ENCODE data around the gene OSBPL5. TPM values are rescaled to one million over a fixed set of nuclear protein-coding genes. Genes with fewer than 3 reads are reported as not detected.
A peak's percentile ranks its signal among the peaks of the same experiment; 100 is the strongest.
"Not testable (repeated sequence)": the region's sequence is repeated elsewhere in the genome, so short reads cannot be mapped to it uniquely, and the experiment has no call there.

Gene OSBPL5
- total RNA-seq, 1 donor from 2014 or later: 92.0 TPM

DNA sequence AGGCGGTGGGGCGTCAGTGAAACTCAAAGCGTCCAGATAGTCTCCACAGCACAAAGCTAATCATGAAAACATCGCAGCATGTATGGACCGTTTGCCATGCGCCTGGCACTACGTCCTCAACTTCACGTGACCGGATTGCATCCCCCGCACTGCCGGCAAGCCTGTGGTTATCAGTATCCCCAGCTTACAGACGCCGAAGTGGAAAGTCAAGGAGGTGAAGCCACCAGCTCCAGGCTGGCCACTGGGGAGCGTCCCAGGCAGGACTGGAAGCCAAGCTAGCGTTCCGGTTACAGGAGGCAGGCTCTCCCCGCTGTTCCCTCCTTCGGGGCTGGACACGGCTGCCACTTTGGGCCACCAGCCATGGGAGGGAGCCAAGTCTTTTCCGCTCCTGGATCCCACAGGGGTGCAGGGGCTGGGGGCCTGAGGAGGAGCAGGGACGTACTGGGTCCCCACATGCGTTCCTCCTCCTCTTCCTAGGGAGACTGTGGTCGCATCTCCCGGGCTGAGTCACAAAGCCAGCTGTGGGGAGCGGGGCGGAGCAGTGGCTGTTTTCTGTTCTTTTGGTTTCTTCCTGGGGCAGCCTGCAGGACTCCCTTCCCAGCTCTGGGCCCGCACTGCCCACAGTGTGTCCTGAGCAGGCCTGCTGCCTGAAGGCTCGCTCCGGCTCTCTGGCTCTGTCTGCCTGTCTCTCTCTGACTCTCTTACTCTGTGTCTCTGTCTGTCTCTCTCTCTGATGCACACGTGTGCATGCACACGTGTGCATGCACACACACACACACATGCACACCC, 4.3 kb upstream of the OSBPL5 start:
- Histone ChIP-seq H3K27ac (peak overlapping the region; percentile 66 to 91), H3K9me3 (no peaks in the 10 kb centered on the region), H3K36me3 (no peaks in the 10 kb centered on the region), H3K4me1 (peaks cover 9 to 22% of the 10 kb centered on the region in 2 donors), H3K27me3 (no peaks in the 10 kb centered on the region), H3K4me3 (peak overlapping the region; percentile 37 to 64)
- TF ChIP-seq, protein P1, sequence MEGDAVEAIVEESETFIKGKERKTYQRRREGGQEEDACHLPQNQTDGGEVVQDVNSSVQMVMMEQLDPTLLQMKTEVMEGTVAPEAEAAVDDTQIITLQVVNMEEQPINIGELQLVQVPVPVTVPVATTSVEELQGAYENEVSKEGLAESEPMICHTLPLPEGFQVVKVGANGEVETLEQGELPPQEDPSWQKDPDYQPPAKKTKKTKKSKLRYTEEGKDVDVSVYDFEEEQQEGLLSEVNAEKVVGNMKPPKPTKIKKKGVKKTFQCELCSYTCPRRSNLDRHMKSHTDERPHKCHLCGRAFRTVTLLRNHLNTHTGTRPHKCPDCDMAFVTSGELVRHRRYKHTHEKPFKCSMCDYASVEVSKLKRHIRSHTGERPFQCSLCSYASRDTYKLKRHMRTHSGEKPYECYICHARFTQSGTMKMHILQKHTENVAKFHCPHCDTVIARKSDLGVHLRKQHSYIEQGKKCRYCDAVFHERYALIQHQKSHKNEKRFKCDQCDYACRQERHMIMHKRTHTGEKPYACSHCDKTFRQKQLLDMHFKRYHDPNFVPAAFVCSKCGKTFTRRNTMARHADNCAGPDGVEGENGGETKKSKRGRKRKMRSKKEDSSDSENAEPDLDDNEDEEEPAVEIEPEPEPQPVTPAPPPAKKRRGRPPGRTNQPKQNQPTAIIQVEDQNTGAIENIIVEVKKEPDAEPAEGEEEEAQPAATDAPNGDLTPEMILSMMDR (IDR thresholded peaks at IDR 0.05): peak in 1 of 3 experiments; percentile 25
- intact Hi-C loops (cut with DNase I): loop anchor here (5.0 kb wide), 2 partner anchors 48 to 208 kb away; partner anchors contain the start of genes MRGPRG and ZNF195
- DNase-seq (ENCODE audit: low spot score in 2 of 2): no peak

DNA sequence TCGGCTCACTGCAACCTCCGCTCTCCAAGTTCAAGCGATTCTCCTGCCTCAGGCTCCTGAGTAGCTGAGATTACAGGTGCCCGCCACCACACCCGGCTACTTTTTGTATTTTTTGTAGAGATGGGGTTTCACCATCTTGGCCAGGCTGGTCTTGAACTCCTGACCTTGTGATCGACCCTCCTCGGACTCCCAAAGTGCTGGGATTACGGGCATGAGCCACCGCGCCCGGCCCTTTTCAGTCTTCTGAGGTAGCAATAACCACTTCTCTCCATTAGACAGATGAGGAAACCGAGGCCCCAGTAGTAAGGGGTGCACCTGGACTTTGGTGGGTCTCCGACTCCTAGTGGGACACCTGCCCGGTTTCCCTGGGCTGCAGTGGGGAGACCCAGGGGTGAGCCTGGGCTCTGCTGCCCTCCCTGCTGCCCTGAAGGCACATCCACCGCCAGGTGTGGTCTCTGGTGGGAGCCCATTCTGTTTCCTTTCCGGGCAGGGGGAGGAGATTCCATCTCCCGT, 3.7 kb upstream of the OSBPL5 start:
- DNase-seq (ENCODE audit: low spot score in 2 of 2); H3K9me3 ChIP-seq; H3K27me3 ChIP-seq; H3K36me3 ChIP-seq: not testable (repeated sequence)
- Histone ChIP-seq H3K4me1 (peaks cover 9 to 24% of the 10 kb centered on the region in 2 donors), H3K4me3 (peak overlapping the region; percentile 37 to 64), H3K27ac (peak overlapping the region; percentile 66 to 91)
- intact Hi-C loops (cut with DNase I): loop anchor here (5.0 kb wide), 1 partner anchor 209 kb away; the partner anchor contains the start of gene ZNF195

DNA sequence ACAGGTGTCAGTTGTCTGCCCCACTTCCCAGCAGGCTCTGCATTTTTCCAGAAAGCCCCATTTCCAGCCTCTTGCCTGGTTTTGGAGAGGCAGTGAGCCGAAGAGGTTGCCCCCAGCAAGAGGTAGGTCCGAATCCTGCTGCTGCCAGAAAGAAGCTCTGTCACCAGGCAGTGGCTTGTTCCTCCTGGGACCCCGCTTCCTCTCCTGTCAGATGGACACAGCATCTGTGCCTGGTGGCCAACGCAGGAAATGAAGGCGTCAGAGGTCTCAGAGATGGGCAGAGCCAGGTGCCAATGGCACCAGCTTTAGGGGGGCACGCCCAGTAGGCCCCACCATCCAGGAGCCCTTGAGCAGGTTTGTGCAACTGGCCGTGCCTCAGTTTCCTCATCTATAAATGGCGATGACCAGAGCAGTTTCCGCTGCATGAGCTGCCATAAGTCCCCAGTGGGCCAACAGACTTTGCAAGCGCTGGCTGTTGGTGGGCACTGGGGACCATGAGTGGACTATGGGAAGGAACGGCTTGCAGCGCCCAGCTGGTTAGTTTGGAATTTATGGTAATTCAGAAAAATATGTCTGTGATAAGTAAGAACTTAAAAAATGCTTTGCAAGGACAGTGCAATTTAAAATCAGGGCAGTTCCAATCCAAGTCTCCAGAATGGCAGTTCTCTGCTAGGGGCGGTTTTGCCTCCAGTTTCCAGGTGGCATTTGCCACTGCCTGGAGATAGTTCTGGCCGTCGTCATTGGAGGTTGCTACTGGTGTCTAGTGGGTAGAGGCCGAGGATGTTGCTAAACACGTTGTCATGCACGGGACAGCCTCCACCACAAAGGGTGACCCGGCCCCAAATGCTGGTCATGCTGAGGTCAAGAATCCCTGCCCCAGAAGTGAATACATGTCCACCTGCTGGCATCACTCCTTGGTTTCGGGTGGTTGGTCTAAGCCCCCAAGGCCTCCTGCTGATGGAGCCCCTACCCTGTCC, 2.3 kb upstream of the OSBPL5 start:
- Histone ChIP-seq H3K4me3 (no peak overlapping the region), H3K27me3 (no peaks in the 10 kb centered on the region), H3K36me3 (no peaks in the 10 kb centered on the region), H3K27ac (no peak overlapping the region), H3K9me3 (no peaks in the 10 kb centered on the region), H3K4me1 (peaks cover 12 to 38% of the 10 kb centered on the region in 2 donors)
- no peak for DNase-seq (ENCODE audit: low spot score in 2 of 2)
- intact Hi-C loops (cut with DNase I): loop anchor here (5.0 kb wide), 1 partner anchor 210 kb away; the partner anchor contains the start of gene ZNF195
- TF ChIP-seq, protein P1 (IDR thresholded peaks at IDR 0.05): no peak

DNA sequence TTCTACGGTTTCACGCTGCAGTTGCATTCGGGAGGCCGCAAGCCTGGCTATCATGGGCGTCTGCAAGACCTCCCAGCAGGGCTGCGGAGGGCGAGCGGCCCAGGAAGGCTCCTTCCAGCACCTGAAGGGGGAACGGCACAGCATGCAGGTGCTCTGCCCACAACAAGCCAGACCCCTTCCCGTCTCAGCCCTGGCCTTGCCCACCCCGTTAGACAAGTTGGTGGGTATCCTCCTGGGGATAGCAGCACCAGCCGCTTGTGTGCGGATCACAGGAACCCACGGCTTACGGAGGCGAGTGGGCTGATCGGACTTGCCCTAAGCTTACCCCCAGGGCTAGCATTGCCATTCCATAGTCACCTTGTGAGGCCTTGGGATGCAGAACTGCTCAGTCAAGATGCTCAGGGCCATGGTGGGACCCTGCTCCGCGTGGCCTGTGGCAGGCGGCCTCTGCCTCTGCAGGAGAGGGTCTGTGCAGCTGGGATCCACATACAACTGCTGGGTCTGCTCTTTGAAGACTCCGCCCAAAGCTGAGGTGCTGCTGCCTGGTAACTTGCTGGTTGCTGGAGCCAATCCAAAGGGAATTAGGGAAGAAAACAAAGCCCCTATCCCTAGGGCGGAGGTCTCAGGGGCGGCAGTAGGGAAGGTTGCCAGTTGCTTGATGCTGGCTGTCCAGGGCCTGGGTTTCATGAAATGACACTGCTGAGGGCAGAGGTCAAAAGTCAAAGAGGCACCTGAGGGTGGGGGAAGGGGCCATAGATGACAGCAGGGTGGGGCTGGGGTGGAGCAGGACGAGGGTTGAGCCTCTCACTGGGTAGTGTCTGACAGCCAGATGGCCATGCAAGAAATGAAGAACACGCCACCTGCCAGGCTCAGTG, 1.4 kb upstream of the OSBPL5 start:
- intact Hi-C loops (cut with DNase I): loop anchor here (5.0 kb wide), 1 partner anchor 211 kb away; the partner anchor contains the start of gene ZNF195

DNA sequence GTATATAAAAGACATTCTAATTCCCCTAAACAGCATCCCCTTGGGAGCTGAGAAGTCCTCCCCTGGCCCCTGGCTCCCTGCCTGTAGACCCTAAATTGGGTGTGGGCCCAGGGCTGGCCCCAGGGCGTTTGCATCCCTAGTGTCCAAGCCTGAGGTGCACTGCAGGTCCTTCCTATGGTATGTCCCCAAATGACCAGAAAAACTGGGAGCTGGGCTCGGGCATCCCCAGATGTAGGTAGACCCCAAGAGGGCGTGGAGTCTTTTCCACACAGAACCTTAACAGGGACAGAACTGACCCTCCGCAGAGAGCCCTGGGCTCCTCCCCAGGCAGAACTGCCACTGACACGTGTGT, 782 bp upstream of the OSBPL5 start:
- H3K4me1 ChIP-seq: peaks cover 24 to 49% of the 10 kb centered on the region in 2 donors
- H3K4me3 ChIP-seq: peak overlapping the region in 1 of 2 donors; percentile 86
- H3K9me3 ChIP-seq: no peaks in the 10 kb centered on the region
- H3K27me3 ChIP-seq: no peaks in the 10 kb centered on the region
- no peak overlapping the region for H3K27ac ChIP-seq
- DNase-seq (ENCODE audit: low spot score in 2 of 2): no peak
- H3K36me3 ChIP-seq: no peaks in the 10 kb centered on the region
- intact Hi-C loops (cut with DNase I): loop anchor here (1.0 to 5.0 kb wide), 3 partner anchors 19 to 211 kb away; partner anchors contain the start of gene ZNF195
- TF ChIP-seq, protein P1 (IDR thresholded peaks at IDR 0.05): no peak

More for the DNA sequence above, 1.4 kb upstream of the OSBPL5 start:
- Histone ChIP-seq H3K4me1 (peaks cover 21 to 43% of the 10 kb centered on the region in 2 donors), H3K27ac (no peak overlapping the region), H3K36me3 (no peaks in the 10 kb centered on the region), H3K9me3 (no peaks in the 10 kb centered on the region), H3K4me3 (no peak overlapping the region), H3K27me3 (no peaks in the 10 kb centered on the region)
- DNase-seq (ENCODE audit: low spot score in 2 of 2): peak in 1 of 2 donors; percentile 6
- TF ChIP-seq, protein P1 (IDR thresholded peaks at IDR 0.05): no peak
